Psoas muscle (tissue), 8 donors: ENCODE measurements around the gene TTC1. TPM values are rescaled to one million over a fixed set of nuclear protein-coding genes. Genes with fewer than 3 reads are reported as not detected.

Source experiments
- ATAC-seq, 4 donors: fragments of 200-7000 bp; cut with Tn5 transposase; one replicate each; pipeline ENCODE4 v1.9.1; 2020; ENCODE audit warnings: moderate library complexity in 3 of 4, mild to moderate bottlenecking in 2 of 4
- DNase-seq, 2 donors: peaks; one replicate each; pipeline ENCODE4 v3.0.0-alpha.2; 2020
- H3K27ac ChIP-seq: fragments of 200-600 bp; one replicate; pipeline ENCODE4 v1.8.0; 2022
- H3K27me3 ChIP-seq, 3 donors: fragments of 200-600 bp in 1 of 3; one replicate each; pipeline versions ENCODE4 v1.6.1 to v1.8.0; 2013 to 2022; ENCODE audit warnings: low read length in 2 of 3, mild to moderate bottlenecking in 2 of 3, moderate library complexity in 1 of 3; ENCODE audit not compliant: insufficient read depth in 3 of 3
- H3K36me3 ChIP-seq, 2 donors: fragments of 200-600 bp in 1 of 2; one replicate each; pipeline versions ENCODE4 v1.6.1 to v1.8.0; 2013 to 2022; ENCODE audit warnings: low read depth in 1 of 2, mild to moderate bottlenecking in 1 of 2, moderate library complexity in 1 of 2; ENCODE audit not compliant: insufficient read depth in 1 of 2
- H3K4me1 ChIP-seq: fragments of 200-600 bp; one replicate; pipeline ENCODE4 v1.8.0; 2022
- H3K4me3 ChIP-seq: fragments of 200-600 bp; one replicate; pipeline ENCODE4 v1.8.0; 2022; ENCODE audit warnings: mild to moderate bottlenecking
- H3K9me3 ChIP-seq: fragments of 200-600 bp; one replicate; pipeline ENCODE4 v1.8.0; 2022
- whole genome bisulfite sequencing, 3 donors: extraction: QIAGEN DNeasy Blood & Tissue Kit; methylation state at CpG; one replicate each; pipeline versions ENCODE4 v1.1.6 to v1.1.7; 2013; 5-methylcytosine and 5-hydroxymethylcytosine counted together
- intact Hi-C, 2 donors: fragments of 100-400 bp; cut with DNase I; formaldehyde crosslinking; loops; one replicate each; pipeline versions ENCODE4 v1.11.0 to v1.14.2; 2022
- polyA plus RNA-seq, 3 donors: library from polyadenylated mRNA; stranded (reverse); fragments of 200-250 nt; gene quantifications; one replicate each; pipeline ENCODE4 v1.2.3, GENCODE V29; 2013
- total RNA-seq, 4 donors: library from RNA; stranded (reverse); fragmentation: NEBNext Ultra II Directional in 2 of 4; extraction: Animal tissue kit (Norgen Biotek cat#: 25700) in 2 of 4; gene quantifications; one replicate each; pipeline versions ENCODE4 v1.2.1 to v1.2.4, GENCODE V29; 2021 to 2023
- TF ChIP-seq, protein P1 (sequence below): fragments of 200-600 bp; IDR thresholded peaks from one replicate; pipeline ENCODE4 v1.8.0; 2022; ENCODE audit warnings: antibody characterized with exemption
- donor health status: healthy with polysubstance abuse.
- donor health status: DM: no; HTN: no; CAD: no; lungs with moderate emphysema.
- donor health status: Bipolar disorder and iron deficiency.
- donor health status: healthy.
- donor health status: DM: yes; HTN: yes; CAD: no.
- donor health status: DM: no; HTN: no; CAD: no.
- donor health status: DM: no; HTN: no; CAD: no.
- donor health status: DM: yes; HTN: yes; CAD: no.

The TTC1 gene
- total and polyA plus RNA-seq, 7 donors, result 55.2 to 181 (median 64.3) TPM

GRCh38 chr5:159978358-159978757, 30.6 kb upstream of the TTC1 start:
- no peak overlapping the region for H3K4me3 ChIP-seq
- intact Hi-C loops, result no loop called here
- TF ChIP-seq, protein P1, sequence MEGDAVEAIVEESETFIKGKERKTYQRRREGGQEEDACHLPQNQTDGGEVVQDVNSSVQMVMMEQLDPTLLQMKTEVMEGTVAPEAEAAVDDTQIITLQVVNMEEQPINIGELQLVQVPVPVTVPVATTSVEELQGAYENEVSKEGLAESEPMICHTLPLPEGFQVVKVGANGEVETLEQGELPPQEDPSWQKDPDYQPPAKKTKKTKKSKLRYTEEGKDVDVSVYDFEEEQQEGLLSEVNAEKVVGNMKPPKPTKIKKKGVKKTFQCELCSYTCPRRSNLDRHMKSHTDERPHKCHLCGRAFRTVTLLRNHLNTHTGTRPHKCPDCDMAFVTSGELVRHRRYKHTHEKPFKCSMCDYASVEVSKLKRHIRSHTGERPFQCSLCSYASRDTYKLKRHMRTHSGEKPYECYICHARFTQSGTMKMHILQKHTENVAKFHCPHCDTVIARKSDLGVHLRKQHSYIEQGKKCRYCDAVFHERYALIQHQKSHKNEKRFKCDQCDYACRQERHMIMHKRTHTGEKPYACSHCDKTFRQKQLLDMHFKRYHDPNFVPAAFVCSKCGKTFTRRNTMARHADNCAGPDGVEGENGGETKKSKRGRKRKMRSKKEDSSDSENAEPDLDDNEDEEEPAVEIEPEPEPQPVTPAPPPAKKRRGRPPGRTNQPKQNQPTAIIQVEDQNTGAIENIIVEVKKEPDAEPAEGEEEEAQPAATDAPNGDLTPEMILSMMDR, result no peak
- DNase-seq (no peak), ATAC-seq (no peak)
- H3K9me3 ChIP-seq, result no peaks in the 10 kb centered on the region
- 21 to 33% (median 24%) methylated on average over 2 of the region's 2 CpGs for WGBS, 3 donors
- no peaks in the 10 kb centered on the region for H3K4me1 ChIP-seq
- H3K27ac ChIP-seq, result no peak overlapping the region
- H3K27me3 ChIP-seq, result peaks cover 0 to 29% (median 2%) of the 10 kb centered on the region in 3 donors
- H3K36me3 ChIP-seq, result no peaks in the 10 kb centered on the region

- Histone ChIP-seq H3K9me3 (no peaks in the 10 kb centered on the region), H3K4me3 (no peak overlapping the region), H3K36me3 (no peaks in the 10 kb centered on the region), H3K27me3 (peaks cover 0 to 20% (median 5%) of the 10 kb centered on the region in 3 donors), H3K4me1 (no peaks in the 10 kb centered on the region), H3K27ac (no peak overlapping the region)
- ATAC-seq, result no peak
- DNase-seq, result no peak
- TF ChIP-seq, protein P1, result no peak
- WGBS, 3 donors, result 85 to 86% (median 85%) methylated on average over 8 of the region's 8 CpGs
- intact Hi-C loops, result loop anchor here in 1 of 2 donors (10.0 kb wide), 2 partner anchors 468 to 828 kb away; no protein-coding TSS in a partner anchor
These were observed 26.3 kb upstream of the TTC1 start for GRCh38 chr5:159982421-159983173.

DNA sequence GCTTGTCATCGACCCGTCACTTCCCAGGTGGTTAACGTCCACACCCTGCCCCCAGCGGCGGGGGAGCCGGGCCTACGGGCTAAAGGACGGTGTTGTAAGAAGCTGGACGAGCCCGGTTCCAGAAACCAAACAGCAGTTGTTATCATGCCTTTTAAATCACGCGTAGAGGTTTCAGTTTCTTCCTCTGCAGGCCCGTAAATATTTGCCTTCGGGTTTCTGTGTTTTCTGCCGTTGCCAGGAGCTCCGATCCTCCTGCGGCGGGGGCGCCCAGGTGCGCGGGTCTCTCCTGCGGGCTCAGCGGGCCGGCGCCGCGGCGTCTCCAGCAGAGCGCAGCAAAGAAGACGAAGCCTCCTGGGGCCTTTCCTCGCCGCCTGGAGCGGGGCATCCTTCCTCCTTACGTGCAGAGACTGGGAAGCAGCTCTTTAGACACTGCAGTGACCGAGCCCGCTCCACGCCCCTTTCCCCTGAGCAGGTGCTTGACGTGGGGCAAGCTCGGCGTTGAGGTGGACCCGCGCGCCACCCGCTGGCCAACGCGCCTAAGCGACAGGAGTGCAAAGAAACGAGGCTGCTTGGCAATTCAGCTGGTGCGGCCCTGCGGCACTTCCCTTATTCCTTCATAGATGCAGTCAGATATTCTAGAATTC, 21.8 kb upstream of the TTC1 start:
- Histone ChIP-seq H3K36me3 (no peaks in the 10 kb centered on the region), H3K4me3 (peak overlapping the region; percentile 60), H3K4me1 (no peaks in the 10 kb centered on the region), H3K27me3 (peaks cover 0 to 32% (median 8%) of the 10 kb centered on the region in 3 donors), H3K27ac (no peak overlapping the region), H3K9me3 (no peaks in the 10 kb centered on the region)
- intact Hi-C loops, result loop anchor here (2.0 to 10.0 kb wide), 6 partner anchors 470 to 832 kb away; no protein-coding TSS in a partner anchor
- TF ChIP-seq, protein P1, result peak; percentile 70
- DNase-seq, result peak; percentile 73 to 86
- peak; percentile 93 to 98 (median 96) for ATAC-seq
- 1% methylated on average over 50 of the region's 50 CpGs for WGBS, 3 donors

GRCh38 chr5:159990506-159990905, 18.4 kb upstream of the TTC1 start:
- H3K4me1 ChIP-seq, result no peaks in the 10 kb centered on the region
- TF ChIP-seq, protein P1, result no peak
- intact Hi-C loops, result loop anchor here in 1 of 2 donors (5.0 kb wide), 1 partner anchor 833 kb away; no protein-coding TSS in a partner anchor
- H3K27ac ChIP-seq, result no peak overlapping the region
- ATAC-seq (no peak), DNase-seq (no peak)
- WGBS, 3 donors, result 81 to 82% (median 81%) methylated on average over 2 of the region's 2 CpGs
- no peaks in the 10 kb centered on the region for H3K36me3 ChIP-seq
- no peaks in the 10 kb centered on the region for H3K9me3 ChIP-seq
- no peak overlapping the region for H3K4me3 ChIP-seq
- H3K27me3 ChIP-seq, result peaks cover 0 to 32% (median 8%) of the 10 kb centered on the region in 3 donors
